ENCODE results near the gene SPP1. TPM values are rescaled to one million over a fixed set of nuclear protein-coding genes. Genes with fewer than 3 reads are reported as not detected.

SPP1 gene
- total and polyA plus RNA-seq, 10 of the 15 experiments (the other 5 are each of a cell fraction or from before 2014, with no cell fraction given) = 0.05 to 1.1 (median 0.39) TPM; not detected in 6

DNA sequence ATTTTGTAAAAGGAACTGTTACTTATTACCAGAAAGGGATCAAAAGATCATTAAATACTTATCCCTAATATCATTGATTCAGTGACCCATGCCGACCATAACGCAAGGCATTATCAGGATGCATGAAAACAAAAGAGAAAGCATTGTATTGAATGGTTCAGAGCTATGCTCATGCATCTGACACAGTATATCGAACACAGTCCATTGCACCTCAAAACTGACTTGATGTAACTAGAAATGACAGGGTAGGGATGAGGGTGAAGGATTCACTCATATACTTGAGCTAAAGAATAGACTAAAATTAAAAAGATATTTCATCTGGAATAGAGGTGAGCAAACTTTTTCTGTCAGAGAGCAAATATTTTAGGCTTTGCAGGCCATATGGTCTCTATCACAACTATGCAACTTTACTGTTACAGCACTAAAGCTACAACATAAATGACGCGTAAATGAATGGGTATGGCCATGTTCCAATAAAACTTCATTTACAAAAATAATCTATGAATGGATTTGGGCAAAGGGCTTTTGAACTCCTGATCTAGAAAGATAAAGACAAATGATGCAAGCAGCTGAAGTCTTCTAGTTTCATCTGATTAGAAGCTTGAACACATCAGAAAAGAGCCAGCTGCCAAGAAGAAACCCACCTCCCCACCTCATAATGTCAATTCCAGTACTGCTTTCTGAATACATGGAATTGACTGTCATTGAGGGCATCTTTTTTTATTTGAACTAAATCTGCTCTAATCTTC lies 12.9 kb upstream of the SPP1 start:
- ChIA-PET POLR2A (interaction anchor here (0.6 kb wide), 1 partner anchor 11 kb away, joined by 3 read pairs; no protein-coding TSS in a partner anchor), SMC1A (ENCODE audit: uncharacterized antibody, unreplicated experiment) (interaction anchor here (1.4 to 3.6 kb wide), 2 partner anchors 11 to 14 kb away, joined by 4 to 16 read pairs; no protein-coding TSS in a partner anchor), RAD21 (ENCODE audit: unreplicated experiment) (no interaction called here), CTCF (interaction anchor here (2.1 to 4.8 kb wide), 2 partner anchors 11 to 114 kb away, joined by 5 to 40 read pairs; no protein-coding TSS in a partner anchor)
- intact Hi-C loops (cut with micrococcal nuclease; ENCODE audit: unreplicated experiment) (no loop called here), in situ Hi-C loops (cut with MboI) (no loop called here)
- Histone ChIP-seq H3K4me2 (ENCODE audit: control insufficient read depth, insufficient read depth) (no peak overlapping the region), H3K9ac (ENCODE audit: control insufficient read depth, insufficient read depth, low read length) (no peak overlapping the region), H3K79me2 (ENCODE audit: control insufficient read depth, insufficient read depth, low read length) (no peaks in the 10 kb centered on the region), H3K4me3 (no peak overlapping the region), H3K9me3 (replicated peaks; ENCODE audit: control insufficient read depth, insufficient read depth, low read length) (no peaks in the 10 kb centered on the region), H2AFZ (ENCODE audit: control insufficient read depth, low read depth, low read length) (no peak overlapping the region), H3K27me3 (replicated peaks in 1 of 2; ENCODE audit: control insufficient read depth in 2 of 2, insufficient read depth in 2 of 2, low read length in 1 of 2) (no peaks in the 10 kb centered on the region), H3K4me1 (ENCODE audit: control insufficient read depth, insufficient read depth, low read length) (no peaks in the 10 kb centered on the region), H3K36me3 (ENCODE audit: control insufficient read depth in 2 of 2, insufficient read depth in 2 of 2, low read length in 1 of 2) (no peaks in the 10 kb centered on the region), H4K20me1 (ENCODE audit: control insufficient read depth, insufficient read depth) (no peaks in the 10 kb centered on the region), H3K27ac (ENCODE audit: control insufficient read depth, insufficient read depth) (no peak overlapping the region)
- no peak for DNase-seq (ENCODE audit: low read depth, low spot score)
- BruUV-seq (replicated peaks) = no TSS peak
- no peak for ATAC-seq
- no peak for FAIRE-seq
- WGBS (ENCODE audit: insufficient coverage, insufficient replicate concordance, low lambda C conversion rate, missing lambda C conversion rate) = 47% methylated on average over 5 of the region's 5 CpGs
- TF ChIP-seq, protein P1, sequence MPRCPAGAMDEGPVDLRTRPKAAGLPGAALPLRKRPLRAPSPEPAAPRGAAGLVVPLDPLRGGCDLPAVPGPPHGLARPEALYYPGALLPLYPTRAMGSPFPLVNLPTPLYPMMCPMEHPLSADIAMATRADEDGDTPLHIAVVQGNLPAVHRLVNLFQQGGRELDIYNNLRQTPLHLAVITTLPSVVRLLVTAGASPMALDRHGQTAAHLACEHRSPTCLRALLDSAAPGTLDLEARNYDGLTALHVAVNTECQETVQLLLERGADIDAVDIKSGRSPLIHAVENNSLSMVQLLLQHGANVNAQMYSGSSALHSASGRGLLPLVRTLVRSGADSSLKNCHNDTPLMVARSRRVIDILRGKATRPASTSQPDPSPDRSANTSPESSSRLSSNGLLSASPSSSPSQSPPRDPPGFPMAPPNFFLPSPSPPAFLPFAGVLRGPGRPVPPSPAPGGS (IDR thresholded peaks at IDR 0.05; ENCODE audit: borderline replicate concordance, insufficient read depth, low read depth, low read length, poor library complexity, severe bottlenecking) = no peak
- TF ChIP-seq ZBED1 (IDR thresholded peaks at IDR 0.05; ENCODE audit: borderline replicate concordance) (no peak), IRF3 (IDR thresholded peaks at IDR 0.05) (no peak), SMARCA5 (IDR thresholded peaks at IDR 0.05) (no peak), HDAC2 (IDR thresholded peaks at IDR 0.05) (no peak), SP1 (IDR thresholded peaks at IDR 0.05; ENCODE audit: low read depth, low read length) (no peak), GATAD2B (conservative IDR thresholded peaks at IDR 0.05; ENCODE audit: low read depth) (no peak)
- TF ChIP-seq, protein P2, sequence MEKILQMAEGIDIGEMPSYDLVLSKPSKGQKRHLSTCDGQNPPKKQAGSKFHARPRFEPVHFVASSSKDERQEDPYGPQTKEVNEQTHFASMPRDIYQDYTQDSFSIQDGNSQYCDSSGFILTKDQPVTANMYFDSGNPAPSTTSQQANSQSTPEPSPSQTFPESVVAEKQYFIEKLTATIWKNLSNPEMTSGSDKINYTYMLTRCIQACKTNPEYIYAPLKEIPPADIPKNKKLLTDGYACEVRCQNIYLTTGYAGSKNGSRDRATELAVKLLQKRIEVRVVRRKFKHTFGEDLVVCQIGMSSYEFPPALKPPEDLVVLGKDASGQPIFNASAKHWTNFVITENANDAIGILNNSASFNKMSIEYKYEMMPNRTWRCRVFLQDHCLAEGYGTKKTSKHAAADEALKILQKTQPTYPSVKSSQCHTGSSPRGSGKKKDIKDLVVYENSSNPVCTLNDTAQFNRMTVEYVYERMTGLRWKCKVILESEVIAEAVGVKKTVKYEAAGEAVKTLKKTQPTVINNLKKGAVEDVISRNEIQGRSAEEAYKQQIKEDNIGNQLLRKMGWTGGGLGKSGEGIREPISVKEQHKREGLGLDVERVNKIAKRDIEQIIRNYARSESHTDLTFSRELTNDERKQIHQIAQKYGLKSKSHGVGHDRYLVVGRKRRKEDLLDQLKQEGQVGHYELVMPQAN (conservative IDR thresholded peaks at IDR 0.05) = no peak
- TF ChIP-seq, protein P3, sequence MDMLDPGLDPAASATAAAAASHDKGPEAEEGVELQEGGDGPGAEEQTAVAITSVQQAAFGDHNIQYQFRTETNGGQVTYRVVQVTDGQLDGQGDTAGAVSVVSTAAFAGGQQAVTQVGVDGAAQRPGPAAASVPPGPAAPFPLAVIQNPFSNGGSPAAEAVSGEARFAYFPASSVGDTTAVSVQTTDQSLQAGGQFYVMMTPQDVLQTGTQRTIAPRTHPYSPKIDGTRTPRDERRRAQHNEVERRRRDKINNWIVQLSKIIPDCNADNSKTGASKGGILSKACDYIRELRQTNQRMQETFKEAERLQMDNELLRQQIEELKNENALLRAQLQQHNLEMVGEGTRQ (IDR thresholded peaks at IDR 0.05; ENCODE audit: borderline replicate concordance, low read depth, low read length) = no peak

Measured in GM12878 (cell line).